GM19438 (cell line): ENCODE results near the gene SPACA9.

Experiments
- ATAC-seq: cut with Tn5 transposase; IDR thresholded peaks from one replicate; pipeline ENCODE4 v1.9.1; 2021; ENCODE audit warnings: low read depth; ENCODE audit not compliant: unreplicated experiment

Gene SPACA9

DNA sequence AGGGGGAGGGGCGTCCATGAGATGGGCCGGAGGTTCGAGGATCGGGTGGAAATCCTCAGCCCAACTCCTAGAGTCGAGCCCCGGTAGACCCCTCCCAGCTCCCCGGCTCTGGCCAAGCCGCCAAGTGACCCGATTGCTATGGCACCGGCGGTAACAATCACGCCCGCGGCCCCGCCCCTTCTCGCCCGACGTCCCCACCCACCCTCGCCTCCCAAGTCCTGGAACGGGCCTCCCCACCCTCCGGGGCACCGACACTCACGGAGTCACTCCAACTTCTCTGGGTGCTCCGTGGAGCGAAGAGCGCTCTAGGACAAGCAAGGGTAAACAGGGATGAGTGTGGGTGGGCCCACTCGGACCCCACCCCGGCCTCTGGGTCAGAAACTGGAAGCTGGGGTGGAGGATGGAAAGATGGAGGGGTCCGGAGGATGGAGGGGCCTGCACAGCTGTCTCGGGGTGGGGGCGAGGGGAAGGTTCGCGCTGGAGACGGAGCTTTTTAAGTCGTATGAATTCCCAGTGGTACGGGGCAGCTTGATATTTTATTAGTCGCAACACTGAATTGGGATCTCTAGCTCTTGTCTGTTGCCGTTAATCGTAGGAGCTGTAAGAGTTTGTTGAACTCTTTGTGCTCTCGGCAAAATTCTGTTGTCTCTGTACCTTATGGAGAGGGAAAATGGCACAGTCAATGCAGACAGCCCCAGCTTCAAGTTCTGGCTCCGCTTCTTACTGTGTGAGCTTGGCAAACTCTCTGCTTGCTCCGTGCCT is at the start of gene SPACA9:
TSS of gene SPACA9 (plus strand) at position 204 of the 762 bp plus-strand sequence. CDS start 5,050 bp downstream, outside the sequence.
- ATAC-seq: no peak

DNA sequence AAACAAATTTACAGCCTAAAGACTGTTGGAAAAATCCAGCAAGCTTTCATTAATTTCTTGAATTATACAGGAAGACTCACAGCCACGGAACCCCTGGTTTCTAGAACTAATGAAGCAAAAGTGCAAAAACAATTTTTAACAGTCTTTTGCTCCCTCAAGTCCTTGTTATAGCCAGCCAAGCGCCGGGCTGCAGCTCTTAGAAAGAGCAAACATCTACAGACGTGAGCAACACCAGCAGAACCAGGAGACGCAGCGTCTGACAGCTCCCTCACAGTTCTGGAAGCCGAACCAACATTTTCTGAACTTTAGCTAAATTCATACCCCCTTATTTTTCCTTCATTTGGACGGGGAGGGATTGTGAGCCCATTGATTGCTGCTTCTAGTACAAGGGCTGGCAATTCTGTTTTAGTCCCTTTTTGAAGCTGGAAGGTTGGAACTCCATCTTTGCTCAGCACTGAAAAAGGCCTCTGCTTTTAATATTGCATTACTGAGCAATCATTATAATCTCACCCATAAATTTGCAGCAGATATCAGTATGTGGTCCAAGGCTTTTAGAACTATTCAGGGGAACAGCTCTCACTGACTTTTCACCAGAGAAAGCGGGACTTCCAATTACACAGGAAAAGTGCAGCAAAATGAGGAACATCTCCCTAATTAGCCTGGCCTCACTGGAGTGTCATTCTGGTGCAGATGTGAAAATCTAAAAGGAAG is 46.4 kb upstream of the SPACA9 start:
- no peak for ATAC-seq

DNA sequence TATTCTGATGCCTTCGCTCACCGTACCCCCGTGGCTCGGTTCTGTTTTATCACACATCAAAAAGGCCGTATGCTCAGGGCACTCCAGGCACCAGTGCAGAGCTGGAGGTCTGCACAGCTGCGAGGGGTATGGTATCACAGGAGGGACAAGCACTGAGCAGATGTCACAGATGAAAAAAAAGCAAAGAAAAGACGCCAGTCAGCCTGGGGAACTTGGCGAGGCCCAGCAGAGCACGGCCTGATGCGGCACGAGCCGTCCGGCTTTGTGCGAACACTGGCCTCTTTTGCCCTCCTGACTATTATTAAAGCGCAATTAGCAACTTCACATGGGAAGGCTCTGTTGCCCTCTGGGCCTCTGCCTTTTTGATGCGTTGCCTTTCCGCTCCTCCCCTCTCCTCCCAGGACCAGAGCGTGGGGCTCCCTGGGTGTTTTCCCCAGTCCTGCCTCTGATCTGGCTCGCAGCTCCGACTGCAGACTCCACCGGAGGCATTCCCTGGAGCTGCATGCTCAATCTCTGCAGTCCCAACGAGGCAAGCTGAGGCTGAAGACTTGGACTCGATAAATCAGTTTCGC is 45.1 kb upstream of the SPACA9 start:
- no peak for ATAC-seq

DNA sequence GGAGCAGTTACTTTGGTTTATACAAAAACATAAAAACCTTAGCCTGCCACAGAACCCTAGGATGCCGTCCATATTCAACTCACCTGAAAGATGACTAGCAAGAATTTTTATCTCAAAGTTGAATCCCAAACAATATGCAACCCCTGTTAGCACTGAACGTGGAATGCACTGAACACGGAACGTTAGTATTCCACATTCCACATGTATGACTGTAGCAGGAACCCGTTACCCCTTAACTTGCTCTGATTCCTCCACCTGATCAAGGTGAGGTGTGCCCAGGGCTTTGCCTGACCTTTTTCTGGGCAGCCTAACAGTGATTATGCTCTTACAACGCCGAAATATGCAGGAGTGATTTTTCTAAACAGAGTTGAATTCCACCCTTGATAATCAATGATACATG is 44.4 kb upstream of the SPACA9 start:
- no peak for ATAC-seq

DNA sequence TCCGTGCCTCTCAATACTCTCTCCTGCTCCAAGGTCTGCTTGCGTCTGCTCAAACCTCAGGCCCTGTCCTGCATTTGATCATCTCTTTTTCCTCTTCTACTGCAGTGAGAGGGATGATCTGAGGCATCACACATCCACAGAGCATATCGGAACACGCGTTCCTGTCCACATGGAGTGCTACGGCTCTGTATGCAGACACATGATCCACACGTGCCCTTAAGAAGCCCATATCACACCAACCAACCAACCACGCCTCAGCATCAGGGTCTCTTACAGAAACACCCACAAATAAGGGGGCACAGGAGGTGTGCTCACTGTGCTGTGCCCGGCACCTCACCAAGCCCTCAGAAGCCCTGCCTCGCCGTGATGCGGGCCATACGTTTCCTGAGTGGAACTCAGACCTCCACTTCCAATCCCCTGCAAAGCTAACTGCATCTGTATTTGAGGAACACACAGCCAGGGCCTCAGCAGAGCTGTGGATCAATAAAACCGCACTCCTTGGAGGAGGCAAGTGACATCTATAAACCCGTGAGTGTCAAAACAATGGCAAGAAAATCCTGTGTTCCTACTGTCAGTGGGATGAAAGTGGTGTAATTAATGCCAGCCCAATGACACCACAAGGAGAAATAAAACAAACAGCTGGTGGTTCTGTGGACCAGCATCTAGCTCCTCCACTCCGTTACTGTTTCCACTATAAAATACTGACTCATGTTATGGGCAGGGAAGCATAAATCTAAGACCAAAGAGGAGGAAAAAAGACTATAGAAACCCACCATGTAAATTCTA is 41.0 kb upstream of the SPACA9 start:
- no peak for ATAC-seq

DNA sequence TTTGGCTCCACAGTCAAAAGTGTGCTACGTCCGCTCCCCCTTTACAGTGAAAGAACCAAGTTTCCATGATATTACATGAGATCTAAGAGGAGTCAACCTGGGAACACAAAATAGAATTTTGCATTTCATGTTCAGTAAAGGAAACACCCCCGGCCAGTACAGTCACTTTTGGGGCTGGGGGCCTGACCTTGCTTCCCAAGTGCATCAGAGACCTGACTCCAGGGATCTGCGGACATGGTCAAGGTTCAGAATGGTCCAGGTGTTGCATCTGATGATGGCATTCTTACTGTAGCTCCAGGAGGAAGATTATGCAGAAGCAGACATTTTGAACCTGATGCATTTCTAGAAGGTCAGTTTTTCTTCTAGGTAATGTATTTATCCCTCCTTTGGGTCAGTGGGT is 40.4 kb upstream of the SPACA9 start:
- ATAC-seq: no peak

DNA sequence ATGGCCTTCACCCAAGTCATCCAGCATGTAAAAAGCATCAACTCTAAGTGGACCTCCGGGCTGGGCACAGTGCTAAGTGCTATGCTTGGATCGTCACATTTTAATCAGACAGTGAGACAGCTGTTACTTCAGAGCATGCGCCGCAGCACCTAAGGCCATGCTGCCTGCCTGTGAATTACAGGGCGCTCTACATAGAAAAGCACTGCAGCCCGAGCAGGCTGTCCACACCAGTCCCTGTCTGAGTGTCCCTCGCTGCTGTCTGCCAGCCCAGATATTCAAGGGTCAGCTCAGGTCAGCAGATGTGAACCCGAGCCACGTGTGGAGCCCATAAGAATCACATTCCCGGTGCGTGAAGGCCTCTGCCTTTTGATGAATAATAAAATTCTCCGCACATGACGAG is 37.7 kb upstream of the SPACA9 start:
- ATAC-seq: no peak

DNA sequence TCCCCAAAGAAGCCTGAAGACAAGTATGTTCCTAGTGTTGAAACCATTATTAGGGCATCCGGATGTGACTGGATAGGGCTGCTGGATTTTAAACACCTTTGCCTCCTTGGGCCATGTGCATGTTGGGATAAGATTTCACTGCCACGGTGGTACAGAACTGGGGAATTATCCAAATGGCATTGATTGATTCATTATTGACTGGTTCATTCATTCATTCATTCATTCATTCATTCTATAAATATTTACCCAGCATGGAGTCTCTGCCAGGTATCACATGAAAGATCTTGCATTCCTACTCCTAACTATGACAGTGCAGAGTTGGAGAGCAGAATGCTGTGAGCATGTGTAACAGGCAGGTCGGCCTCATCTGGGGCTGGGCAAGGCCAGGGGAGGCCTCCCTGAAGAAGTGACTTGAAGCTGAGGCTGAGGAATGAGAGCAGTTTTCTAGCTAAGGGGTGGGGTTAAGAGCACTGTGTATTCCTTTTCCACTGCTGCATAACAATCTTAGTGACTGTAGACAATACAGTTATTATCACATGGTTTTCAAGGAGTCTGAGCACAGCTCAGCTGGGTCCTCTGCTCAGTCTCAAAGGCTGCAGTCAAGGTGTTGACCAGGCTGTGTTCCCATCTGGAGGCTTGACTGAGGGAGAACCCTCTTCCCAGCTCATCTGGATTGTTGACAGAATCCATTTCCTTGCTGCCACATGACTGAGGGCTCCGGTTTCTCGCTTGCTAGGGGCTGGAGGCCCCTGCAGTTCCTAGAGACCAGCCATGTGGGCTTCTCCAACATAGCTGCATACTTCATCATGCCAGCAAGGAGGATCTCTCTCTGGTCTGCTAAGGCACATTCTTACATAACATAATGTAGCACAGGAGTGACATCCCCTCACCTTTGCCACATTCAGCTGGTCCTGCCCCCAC is 36.3 kb upstream of the SPACA9 start:
- ATAC-seq: no peak

DNA sequence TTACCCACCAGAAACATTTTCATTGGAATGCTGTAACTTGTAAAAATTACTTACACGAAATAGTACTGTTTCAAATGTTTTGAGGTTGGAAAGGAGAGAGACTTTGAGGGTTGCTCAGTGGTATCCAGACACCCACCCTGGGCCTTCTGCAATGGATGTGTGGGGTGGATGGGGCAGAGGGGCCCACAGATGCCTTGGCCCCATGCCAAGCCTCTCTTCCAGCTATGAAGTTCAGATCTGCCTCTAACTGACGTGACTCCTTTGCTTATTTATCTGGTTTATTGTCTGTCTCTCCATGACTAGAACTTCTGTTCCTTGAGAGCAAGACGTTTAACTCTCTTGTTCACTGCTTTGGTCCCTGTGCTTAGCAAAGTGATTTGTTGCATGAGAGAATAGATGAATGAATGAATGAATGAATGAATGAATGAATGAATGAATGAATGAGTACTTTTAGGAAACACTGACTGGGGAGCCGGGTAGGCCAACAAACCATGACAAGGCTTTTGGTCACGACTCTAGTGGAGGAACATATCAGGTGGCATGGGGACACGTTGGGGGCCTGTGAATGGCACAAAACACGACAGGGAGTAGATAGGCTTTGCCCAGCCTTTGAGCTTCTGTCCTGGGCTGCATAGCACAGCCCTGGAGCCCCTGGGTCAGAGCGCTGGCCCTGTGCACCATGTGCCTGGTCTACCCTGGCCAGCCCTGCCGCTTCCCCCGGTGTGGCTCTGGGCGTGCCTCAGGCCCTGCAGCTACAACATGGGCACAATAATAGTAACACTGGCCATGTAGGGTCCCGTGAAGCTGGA is 32.4 kb upstream of the SPACA9 start:
- ATAC-seq: no peak

DNA sequence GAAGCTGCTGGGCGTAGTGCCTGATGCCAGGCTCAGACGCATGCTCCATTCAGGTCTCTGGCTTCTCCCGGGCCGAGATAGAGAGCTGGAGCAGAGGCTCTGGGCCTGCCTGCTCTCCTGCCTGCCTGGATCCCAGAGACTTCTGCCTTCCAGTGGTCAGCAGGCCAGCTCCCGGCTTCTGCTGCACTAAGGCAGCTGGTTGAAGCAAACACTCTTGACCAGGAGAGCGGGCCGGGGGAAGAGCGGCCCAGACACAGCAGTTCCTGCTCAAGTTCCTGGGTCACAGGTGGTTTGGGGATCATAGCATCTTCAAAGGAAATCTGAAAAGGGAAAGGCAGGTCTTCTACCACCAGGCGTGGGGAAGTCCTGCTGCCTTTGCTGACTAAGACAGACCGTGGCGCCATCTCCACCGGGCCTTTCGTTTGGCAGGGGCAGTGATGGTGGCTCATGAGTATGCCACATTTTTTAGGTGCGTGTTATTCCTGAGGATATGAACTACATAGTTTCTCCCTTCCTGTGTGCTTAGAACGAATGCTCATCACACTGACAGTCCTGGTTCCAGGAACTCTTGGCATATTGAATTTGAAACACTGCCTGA is 31.7 kb upstream of the SPACA9 start:
- no peak for ATAC-seq

DNA sequence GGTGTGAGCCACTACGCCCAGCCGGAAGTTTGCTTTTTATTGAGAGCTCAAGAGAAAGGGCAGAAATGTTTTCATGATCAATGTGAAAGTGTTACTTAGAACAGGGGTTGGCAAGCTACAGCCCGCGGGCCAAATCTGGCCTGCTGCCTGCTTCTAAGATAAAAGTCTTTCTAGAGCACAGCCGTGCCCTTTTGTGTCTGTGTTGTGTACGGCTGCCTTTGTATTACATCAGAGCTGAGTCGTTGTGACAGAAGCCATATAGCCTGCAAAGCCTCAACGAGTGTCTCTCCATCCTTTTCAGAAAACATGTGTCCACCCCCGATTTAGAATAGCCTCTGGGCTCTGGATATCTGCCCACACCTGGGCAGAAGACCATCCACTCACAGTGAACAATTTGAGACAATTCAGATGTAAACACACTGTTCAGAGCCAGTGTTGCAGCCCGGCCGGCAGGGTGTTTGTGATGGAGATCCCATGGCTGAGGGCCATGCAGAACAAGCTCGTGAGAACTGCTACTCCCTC is 29.5 kb upstream of the SPACA9 start:
- no peak for ATAC-seq

DNA sequence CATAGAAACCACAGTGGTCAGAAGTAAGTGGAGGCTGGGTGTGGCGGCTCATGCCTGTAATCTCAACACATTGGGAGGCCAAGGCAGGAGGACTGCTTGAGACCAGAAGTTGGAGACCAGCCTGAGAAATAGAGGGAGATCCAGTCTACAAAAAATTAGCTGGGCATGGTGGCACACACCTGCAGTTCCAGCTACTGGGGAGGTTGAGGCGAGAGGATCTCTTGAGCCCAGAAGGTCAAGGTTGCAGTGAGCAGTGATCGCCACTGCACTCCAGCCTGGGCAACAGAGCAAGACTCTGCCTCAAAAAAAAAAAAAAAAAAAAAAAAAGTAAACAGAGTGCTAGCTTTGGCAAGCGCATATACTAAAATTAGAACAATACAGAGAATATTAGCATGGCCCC is 25.2 kb upstream of the SPACA9 start:
- no peak for ATAC-seq

DNA sequence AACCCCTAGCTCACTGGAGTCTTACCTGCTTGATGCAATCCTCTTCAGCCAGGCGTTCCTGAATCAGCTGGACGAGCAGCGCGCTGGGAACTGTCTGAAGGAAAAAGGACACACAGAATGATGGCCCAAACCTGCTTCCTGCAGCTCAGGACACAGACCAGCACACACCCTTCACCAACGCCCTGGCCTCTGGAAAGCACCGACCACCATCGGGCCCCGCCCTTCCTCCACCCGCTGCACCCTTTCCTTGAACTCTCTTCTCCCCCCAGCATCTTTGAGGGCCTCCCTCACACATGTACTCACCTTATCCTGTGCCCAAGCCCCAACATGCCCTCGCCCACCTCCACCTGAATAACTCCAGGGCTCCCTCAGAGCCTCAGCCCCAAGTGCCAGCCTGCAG is 23.9 kb upstream of the SPACA9 start:
- ATAC-seq: no peak

DNA sequence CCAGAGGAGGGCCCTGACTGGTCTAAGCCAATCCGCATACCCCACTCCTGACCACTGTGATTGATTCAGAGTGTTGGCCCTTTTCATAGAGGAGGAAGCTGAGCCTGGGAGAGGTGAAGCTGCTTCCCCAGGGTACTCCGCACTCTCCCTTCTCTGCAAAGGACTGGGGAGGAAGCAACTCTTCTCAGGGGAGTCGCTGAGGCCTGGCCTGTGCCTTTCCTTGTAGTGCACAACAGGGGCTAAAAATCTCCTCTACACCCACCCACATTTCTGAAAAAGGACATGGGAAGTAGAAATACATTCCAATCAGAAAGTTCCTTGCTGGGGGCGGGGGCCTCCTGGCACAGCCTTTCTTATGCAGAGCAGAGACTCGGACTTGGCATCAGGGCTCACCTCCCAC is 22.8 kb upstream of the SPACA9 start:
- ATAC-seq: no peak

DNA sequence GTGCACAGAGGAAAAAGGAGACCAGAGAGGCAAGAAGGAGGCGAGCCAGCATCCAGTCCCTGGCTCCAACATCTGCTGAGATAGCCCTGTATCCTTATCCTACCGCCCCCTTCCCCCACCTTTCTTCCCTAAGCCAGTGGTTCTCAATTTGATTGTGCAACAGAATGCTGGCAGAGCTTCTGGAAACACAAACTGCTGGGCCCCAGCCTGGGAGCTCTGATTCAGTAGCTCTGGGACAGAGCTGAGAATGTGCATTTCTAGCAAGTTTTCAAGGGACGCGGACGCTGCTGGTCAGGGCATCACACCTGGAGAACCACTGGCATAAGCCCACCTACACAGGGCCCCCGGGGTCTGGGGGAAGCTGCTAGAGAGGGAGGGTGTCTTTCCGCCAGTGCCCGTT is 21.7 kb upstream of the SPACA9 start:
- ATAC-seq: no peak

DNA sequence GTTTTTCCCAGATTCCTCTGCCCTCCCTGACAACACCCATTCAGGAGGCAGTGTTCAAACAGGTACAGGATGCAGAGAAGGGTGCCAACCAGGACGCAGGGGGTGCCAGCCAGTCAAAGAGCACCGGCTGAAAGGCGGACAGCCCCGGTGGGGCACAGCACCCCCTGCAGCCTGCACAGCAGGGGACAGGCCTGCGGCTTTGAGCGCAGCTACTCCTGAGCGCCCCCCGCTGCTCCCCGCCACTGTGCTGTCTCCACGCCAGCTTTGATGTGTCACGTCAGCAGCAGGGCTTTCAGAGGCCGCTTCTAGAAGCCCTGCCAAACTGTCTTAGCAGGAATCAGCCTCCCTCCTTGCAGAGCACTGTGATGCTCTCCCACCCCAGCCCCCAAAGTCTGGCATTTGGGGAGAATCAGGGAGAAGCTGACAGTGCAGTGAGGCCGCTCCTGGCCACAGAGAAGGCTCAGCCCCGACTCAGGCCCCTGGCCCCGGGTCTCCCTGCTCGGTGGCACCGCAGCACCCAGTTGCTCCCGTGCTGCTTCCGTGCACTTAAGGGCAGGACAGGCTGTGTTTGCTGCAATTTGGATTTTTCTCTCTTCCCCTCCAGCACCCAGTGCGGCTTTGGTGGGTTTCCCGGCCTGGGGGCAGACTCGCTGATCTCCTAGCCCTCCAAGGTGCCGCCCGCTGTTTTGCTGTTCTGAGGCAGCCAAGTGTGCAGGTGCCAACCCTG is 20.9 kb upstream of the SPACA9 start:
- no peak for ATAC-seq

DNA sequence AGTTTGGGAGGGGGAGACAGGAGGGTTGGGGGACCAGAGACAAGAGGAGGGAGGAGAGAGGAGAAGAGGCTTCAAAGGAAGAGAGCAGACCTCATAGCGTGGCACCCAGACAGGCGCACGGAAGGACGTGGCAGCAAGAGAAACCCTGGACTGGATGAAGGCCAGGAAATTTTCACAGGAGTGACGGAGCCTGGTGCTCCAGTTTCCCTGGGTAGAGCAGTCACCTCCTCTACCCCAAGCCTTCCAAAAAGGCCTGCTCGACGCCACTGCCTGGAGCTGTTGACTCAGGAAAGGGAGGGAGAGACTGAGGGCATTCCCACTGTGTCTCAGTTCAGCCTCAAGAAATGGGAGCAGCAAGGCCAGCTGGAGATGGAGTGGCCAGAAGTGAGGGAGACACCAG is 19.9 kb upstream of the SPACA9 start:
- no peak for ATAC-seq

DNA sequence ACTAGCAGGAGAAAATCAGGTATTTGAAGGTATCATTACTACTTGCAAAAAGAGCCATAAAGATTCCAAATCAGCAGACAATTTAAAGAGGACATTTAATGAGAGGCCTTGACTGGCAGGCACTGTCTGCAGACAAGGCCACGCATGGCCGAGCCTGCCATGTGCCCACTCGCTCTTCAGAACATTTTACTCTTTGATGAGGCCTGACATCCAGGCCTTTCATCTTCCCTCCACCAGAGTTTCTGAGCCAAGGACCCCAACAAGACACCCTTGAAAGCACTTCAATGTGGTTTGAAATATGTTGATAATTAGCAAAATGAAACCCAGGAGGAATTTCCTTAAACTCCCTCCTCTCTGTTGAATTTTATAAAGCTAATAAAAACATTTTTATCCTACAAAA is 17.0 kb upstream of the SPACA9 start:
- ATAC-seq: no peak
